GM10266 (cell line): Measurements from ENCODE around the gene PRDM2.

Source experiments
- DNase-seq: peaks from one replicate; pipeline ENCODE4 v3.0.0; 2012; ENCODE audit errors: extremely low spot score
- TF ChIP-seq, protein P1 (sequence below): IDR thresholded peaks from 2 replicates; pipeline ENCODE4 v1.5.1; 2012; ENCODE audit warnings: mild to moderate bottlenecking, low read depth; ENCODE audit not compliant: control insufficient read depth, insufficient read depth; ENCODE audit errors: missing control alignments

PRDM2 gene

DNA sequence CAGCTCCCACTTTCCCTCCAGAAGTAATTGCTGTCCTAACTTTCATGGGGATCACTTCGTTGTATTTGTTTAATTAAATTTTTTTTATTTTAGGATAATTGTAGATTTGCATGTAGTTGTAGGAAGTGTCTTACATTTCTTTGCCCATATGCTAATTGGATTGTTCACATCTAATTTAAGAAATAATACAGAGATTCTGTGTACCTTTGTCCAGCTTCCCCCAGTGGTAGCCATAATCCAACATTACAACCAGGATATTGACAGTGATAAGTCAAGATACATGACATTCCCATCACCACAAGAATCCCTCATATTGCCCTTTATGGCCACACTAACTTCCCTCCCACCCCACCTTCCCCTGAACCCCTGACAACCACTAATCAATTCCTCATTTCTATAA lies 136.6 kb downstream of the PRDM2 start:
- TF ChIP-seq, protein P1, sequence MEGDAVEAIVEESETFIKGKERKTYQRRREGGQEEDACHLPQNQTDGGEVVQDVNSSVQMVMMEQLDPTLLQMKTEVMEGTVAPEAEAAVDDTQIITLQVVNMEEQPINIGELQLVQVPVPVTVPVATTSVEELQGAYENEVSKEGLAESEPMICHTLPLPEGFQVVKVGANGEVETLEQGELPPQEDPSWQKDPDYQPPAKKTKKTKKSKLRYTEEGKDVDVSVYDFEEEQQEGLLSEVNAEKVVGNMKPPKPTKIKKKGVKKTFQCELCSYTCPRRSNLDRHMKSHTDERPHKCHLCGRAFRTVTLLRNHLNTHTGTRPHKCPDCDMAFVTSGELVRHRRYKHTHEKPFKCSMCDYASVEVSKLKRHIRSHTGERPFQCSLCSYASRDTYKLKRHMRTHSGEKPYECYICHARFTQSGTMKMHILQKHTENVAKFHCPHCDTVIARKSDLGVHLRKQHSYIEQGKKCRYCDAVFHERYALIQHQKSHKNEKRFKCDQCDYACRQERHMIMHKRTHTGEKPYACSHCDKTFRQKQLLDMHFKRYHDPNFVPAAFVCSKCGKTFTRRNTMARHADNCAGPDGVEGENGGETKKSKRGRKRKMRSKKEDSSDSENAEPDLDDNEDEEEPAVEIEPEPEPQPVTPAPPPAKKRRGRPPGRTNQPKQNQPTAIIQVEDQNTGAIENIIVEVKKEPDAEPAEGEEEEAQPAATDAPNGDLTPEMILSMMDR, result no peak
- no peak for DNase-seq

DNA sequence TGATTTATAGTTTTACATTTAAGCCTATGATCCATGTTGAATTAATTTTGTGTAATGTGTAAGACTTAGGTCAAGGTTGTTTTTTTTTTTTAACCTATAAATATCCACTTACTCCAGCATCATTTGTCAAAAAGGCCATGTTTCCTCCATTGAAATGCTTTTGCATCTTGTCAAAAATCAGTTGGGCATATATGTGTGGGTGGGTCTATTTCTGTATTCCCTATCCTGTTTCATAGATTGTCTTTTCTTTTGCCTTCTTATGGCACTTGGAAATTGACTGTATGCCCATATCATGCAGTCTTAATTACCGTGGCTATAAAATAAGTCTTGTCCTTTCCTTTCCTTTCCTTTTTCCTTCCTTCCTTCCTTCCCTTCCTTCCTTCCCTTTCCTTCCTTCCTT lies 138.2 kb downstream of the PRDM2 start:
- DNase-seq, result no peak
- TF ChIP-seq, protein P1, result no peak

DNA sequence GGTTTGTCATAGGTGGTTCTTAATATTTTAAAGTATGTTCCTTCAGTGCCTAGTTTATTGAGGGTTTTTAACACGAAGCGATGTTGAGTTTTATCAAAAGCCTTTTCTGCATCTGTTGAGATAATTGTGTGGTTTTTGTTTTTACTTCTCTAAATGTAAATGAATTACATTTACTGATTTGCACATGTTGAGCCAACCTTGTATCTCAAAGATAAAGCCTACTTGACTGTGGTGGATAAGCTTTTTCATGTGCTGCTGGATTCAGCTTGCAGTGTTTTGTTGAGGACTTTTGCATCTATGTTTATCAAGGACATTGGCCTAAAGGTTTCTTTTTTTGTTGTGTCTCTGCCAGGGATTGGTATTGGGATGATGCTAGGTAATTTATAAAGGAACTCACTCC lies 142.5 kb downstream of the PRDM2 start:
- TF ChIP-seq, protein P1, result no peak
- DNase-seq, result no peak

DNA sequence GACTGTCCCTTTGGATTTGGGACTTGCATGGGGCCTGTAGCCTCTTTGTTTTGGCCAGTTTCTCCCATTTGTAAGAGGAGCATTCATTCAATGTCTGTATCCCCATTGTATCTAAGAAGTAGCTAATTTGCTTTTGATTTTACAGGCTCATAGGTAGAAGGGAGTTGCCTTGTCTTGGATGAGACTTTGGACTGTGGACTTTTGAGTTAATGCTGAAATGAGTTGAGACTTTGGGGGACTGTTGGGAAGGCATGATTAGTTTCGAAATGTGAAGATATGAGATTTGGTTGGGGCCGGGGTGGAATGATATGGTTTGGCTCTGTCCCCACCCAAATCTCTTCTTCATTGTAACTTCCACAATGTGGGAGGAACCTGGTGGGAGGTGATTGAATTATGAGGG lies 151.7 kb downstream of the PRDM2 start:
- TF ChIP-seq, protein P1, result no peak
- no peak for DNase-seq

DNA sequence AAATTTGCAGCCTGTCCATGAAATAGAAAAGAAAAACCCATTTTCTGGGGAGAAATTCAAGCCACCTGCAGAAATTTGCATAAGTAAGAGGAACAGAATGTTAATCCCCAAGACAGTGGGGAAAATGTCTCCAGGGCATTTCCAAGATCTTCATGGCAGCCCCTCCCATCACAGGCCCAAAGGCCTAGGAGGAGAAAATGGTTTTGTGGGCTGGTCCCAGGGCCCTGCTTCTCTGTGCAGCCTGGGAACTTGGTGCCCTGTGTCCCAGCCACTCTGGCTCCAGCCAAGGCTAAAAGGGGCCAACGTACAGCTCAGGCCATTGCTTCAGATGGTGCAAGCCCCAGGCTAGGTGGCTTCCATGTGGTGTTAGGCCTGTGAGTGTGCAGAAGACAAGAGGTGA lies 155.6 kb downstream of the PRDM2 start:
- TF ChIP-seq, protein P1, result no peak

DNA sequence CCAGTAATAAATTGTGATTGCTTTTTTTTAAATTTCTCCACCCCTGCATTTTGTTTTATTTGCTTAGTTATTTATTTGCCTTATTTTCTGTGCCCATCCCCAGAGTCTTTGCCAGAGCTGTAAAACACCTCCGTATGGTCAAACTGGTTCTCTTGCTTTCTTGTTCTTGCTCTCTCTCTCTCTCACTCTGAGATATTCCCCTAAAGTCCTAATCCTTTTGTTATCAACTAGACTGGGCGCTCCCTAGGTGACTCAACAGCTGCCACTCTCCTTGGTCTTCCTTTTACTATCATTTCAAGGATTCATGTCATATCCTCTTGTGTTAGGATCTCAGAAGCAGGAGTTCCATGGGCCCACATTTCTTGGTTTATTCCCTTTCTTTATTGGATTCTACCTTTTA lies 160.0 kb downstream of the PRDM2 start:
- no peak for DNase-seq
- TF ChIP-seq, protein P1, result no peak

More for the DNA sequence above, 155.6 kb downstream of the PRDM2 start:
- no peak for DNase-seq

DNA sequence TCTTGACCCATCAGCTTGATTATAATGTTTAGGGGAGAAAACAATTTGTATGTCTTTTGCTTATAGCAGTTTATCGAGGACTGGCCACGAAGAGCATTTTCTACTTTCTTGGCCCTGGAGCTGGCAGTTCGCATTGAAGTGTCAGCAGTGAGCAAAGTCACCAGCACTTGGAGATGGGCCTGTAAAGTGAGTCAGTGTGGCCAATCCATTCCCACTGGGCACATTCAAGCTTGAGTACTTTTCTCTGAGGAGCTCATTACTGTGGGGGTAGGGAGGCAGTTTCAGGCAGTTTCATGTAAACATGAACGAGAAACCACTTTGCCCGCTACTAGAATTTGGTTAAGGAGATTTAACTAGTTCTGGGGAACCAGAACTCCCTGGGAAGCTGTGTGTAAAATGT lies 164.8 kb downstream of the PRDM2 start:
- TF ChIP-seq, protein P1, result no peak
- no peak for DNase-seq
